ENCODE measurements around the gene PLEKHD1. TPM values are rescaled to one million over a fixed set of nuclear protein-coding genes. Genes with fewer than 3 reads are reported as not detected.
A peak's percentile ranks its signal among the peaks of the same experiment; 100 is the strongest.

Gene PLEKHD1
- total RNA-seq, 1 experiment from 2014 or later = not detected

DNA sequence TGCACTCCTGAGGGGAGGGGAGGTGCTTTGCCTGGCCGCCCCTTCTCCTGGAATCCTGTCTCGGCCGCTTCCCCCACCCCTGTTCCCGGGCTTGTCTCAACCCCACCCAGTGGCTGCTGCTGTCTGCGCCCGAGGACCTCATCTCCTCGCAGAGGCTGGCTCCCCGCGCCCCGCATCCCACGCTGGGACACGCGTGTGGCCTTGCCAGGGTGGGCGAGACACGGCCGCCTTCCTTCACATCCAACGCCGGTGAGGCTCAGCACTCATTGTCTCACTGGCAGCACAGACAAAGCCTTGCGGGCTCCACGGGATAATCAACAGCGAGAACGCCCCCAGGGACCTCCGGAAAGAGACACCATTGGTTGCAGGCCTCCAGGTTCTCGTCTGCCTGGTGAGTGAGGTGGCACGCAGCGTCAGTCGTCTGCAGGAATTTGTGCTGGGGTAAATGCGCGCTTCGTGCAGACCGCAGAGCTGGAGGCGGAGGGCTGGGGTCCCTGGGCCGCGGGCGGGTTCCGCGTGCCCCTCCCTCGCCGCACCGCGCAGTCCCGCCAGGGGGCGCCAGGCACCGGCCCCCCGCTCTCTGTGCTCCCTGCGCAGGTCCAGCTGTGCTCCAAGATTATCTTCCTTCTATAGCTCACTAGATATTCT lies 63.3 kb downstream of the PLEKHD1 start:
- no peak for DNase-seq (ENCODE audit: low read depth)

DNA sequence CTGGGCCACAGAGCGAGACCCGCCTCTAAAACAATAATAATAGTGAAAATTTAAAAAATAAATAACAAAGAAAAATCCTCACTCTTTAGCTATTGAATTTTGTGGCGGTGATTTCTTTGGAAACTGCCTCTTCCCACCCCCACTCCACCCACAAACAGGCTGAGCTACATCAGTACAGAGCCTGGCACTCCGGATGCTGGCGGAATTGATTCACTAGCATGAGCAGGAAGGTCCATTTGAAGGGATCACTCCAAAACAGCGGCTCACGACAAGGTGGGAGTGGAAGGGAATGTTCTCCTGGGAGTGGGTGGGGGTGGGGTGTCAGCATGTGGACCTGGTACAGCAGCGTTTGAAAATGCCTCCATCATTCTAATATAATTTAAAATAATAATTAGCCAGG lies 64.0 kb downstream of the PLEKHD1 start:
- DNase-seq (ENCODE audit: low read depth) = no peak

DNA sequence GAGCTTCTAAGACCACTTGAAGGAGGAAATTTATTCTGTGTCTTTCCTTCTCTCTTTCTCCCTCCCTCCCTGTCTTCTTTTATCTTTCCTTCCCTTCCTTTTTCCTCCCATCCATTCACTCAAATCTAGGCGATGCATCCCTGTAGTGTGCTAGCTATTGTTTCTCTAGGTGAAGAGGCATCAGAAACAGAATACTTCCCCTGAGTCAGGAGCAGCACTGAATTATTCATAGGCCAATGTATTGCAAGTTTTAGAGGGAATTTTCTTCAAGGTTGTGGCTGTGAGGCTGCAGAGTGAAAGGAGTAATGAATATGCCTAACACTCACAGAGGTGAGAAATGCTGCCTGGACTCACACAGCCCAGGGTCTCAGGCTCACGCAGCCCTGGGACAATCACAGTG lies 67.0 kb downstream of the PLEKHD1 start:
- DNase-seq (ENCODE audit: low read depth) = no peak

DNA sequence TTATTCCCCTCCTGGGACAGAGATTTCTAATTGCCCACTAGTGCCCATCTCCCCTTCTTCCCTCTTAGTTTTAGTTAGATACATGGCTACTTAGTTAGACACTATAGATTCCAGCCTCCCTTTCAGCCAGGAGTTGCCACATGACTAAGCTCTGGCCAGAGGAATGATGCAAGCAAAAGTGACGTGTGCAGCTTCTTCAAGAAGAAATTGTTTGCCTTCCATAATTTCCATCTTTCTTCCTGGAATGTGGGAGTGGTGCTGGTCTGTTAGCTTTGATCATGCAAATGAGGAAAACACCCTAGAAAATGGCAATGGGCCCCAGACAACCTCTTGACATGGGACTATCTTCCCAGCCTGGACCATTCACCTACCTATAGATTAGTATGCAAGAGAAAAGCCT lies 68.7 kb downstream of the PLEKHD1 start:
- peak; percentile 26 for DNase-seq (ENCODE audit: low read depth)

DNA sequence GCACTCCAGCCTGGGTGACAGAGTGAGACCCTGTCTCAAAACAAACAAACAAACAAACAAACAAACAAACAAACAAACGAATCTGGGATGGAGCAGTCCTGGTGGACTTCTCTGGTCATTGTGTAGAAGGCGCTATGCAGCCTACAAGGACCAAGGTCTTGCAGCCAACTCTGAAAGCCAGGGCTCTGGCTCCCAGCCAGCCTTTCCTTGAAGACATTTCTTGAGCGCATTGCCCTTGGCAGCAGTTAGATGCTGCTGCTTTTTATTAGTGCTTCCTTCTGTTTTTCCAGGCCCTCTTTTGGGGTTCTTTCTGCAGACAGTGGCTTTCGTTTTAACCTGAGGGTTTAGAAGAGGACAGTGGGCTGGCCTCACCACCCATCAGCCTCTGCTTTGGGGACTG lies 70.0 kb downstream of the PLEKHD1 start:
- no peak for DNase-seq (ENCODE audit: low read depth)

DNA sequence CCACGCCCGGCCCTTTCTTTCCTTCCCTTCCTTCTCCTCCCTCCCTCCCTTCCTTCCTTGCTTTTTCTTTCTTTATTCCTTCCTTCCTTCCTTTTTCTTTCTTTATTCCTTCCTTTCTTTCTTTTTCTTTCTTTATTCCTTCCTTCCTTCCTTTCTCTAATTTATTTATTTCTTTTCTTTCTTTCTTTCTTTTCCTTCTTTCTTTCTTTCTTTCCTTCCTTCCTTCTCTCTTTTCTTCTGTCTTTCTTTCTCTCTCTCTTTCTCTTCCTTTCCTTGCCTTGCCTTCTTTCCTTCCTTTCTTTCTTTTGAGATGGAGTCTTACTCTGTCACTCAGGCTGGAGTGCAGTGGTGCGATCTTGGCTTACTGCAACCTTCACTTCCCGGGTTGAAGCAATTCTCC lies 74.2 kb downstream of the PLEKHD1 start:
- DNase-seq (ENCODE audit: low read depth) = no peak

DNA sequence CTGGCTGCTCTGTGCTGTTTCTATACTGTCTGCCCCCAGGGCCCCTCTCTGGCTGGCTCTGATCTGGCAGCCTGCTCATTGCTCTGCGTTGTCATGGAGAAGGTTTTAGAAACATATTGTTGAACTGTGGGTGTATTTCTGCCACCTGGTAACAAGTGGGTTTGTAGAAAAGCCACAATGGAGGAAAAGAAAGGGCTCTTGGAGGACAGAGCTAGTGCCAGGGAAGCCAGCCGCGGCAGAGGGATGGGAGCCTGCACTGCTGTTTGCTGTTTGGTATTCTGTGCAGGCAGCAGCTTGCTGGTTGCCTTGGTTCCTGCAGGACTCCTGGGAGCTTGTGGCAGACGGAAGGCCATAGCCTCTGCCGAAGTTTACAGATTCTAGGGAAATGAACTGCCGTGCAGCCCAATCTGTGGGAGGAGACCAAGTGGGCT lies 75.1 kb downstream of the PLEKHD1 start:
- peak; percentile 26 for DNase-seq (ENCODE audit: low read depth)

DNA sequence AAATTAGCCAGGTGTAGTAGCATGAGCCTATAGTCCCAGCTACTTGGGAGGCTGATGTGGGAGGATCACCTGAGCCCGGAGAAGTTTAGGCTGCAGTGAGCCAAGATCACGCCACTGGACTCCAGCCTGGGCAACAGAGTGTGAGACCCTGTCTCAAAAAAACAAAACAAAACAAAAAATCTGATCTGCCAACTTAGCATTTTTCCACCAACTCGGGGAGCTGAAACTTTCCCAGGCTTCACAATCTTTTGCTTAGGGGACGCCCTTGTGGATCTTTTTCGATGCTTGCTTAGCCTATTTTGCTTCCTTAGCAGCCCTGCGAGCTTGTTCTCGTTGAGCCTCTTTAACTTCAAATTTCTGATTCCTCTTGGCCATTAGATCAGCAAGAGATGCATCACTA lies 76.3 kb downstream of the PLEKHD1 start:
- no peak for DNase-seq (ENCODE audit: low read depth)

DNA sequence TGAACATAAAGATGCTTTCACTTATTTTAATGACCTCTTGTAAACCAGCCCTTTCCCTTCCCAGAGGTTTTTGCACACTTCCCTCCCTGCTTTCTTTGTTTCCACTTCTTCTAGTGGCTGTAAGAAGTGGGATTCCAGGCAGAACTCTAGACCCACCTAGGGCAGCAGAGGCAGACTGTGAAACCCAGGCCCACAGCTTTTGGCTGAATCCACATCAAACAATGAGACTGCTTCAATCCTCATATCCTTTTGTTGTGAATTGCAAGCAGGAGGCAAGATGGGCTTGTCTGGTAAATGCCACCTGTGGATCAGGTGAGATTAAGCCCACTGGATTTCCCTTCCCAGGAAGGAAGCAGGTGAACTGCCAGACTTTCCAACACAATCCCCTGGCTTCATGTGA lies 77.4 kb downstream of the PLEKHD1 start:
- no peak for DNase-seq (ENCODE audit: low read depth)

DNA sequence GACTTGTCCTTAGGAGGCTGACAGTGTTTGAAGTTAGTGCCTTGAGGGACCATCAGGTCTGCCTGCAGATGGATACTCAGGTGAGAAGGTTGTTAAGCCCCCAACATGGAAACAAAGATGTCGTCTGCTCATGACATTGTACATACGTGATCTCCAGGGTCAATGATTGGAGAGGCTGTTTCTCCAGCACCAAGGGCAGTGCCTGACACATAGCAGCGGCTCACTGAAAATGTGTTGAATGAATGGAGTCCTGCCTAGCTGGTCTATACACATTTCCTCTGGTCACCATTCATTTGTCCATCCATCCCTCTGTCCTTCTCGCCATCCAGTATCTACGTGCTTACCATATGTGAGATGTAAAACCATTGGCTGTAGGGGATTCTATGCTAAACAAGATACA lies 83.0 kb downstream of the PLEKHD1 start:
- no peak for DNase-seq (ENCODE audit: low read depth)

DNA sequence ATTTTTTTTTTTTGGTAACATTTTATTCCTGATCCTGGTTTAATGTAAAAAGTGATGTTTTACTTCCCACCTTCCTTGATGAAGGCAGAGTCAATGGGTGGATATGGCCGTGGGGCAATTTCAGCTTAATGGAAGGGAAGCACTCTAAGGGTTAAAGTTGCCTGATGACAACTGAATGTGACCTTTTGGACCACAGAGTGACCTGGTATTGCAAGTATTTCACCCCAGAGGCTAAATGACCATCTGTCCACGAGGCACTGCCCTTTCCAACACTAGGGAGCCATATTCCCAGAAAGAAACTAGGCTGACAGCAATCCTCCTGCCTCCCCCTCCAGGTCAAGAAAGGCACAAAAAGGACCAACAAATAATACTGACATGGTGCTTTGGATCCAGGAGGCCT lies 85.3 kb downstream of the PLEKHD1 start:
- no peak for DNase-seq (ENCODE audit: low read depth)

DNA sequence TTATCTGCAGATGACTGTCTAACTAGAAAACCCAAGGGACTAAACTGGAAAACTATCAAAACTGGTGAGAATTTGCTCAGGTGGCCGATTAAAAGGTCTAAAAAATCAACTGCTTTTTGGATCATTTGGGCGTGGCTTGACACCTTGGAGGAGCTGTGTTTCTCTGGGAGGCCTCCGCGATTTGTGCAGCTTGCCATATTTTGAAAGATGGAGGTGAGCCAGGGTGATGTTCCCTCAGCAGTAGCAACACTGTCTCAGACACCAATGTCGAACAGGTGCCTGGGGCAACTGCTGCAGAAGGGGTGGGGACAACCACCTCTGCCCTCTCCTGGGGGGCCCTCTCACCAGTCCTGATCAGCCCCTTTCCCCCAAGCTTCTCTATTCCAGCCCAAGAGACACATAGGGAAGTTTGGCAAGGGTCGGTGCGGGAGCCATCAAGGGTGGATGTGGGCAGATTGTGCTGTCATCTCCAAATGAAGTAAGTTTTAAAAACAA lies 86.4 kb downstream of the PLEKHD1 start:
- no peak for DNase-seq (ENCODE audit: low read depth)

DNA sequence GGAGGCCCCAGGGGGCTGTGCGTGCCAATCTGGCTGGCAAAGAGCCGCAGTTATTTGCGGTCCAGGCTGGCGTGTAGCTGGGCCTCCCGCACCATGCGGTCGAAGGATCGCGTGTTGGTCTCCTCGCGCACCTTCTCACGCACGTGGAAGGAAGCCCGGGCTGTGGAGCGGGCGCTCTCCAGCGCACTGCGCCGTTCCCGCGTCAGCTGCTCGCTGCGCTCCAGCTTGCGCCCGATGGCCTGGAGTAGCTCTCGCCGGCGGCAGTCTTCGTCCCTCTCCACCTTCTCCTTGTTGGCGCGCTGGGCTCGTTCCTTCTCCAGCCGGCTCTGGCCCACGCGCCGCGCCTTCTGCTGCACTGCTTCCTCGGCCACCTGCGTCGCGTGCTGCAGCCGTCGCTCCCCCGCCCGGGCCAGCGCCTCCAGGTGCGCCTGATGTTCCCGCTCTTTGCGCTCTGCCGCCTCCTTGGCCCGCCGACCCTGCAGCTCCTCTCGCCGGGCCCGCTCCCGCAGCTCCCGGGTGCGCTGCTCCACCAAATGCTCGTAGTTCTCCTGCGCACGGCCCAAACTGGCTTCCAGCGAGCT lies 87.0 kb downstream of the PLEKHD1 start:
- DNase-seq (ENCODE audit: low read depth) = no peak

DNA sequence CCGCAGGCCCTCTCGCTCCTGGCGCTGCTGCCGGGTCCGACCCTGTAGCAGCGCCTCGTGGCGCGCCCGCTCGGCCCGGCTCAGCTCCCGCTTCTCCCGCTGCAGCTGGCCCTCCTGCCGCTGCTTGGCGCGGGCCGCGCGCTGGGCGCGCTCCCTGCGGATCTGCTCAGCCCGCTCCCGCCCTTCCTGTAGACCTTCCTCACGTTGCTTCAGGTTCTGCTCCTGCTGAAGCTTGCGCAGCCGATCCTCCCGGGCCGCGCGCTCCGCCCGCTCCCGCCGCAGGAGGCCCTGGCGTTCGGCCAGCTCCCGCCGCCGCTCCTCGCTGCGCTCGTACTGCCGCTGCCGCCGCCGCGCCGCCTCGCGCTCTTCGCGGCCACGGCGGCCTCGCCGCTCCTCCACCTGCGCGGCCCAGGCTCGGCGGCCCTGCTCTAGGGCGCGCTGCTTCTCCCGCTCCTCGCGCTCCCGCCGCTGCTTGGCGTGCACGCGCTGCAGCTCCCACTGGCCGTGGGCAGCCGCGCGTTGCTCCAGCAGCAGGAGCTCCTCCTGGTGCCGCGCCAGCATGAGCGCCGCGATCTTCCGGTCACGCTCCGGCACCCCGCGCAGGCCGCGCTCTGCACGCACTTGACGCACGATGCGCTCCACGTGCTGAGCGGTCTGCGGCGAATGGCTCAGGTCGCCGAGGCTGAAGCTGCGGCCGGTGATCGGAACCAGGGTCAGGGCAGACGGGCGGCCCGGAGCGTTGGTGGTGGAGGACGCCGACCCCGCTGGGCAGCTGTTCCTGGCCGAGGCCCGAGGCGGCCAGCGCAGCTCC lies 87.7 kb downstream of the PLEKHD1 start:
- peak; percentile 22 for DNase-seq (ENCODE audit: low read depth)

DNA sequence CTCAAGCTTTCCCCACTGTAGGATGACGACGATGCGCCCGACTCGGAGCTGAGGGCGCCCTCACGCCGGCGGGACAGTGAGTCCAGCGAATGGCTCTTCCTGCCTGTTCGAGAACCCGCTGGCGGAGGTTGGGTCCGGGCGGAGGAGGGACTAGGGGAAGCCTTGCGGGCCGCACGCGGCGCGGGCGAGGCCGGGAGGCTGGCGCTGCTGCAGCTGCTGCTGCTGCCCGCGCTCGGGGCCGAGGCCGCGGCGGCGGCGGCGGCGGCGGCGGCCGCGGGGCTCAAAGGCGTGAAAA lies 88.3 kb downstream of the PLEKHD1 start:
- DNase-seq (ENCODE audit: low read depth) = no peak

DNA sequence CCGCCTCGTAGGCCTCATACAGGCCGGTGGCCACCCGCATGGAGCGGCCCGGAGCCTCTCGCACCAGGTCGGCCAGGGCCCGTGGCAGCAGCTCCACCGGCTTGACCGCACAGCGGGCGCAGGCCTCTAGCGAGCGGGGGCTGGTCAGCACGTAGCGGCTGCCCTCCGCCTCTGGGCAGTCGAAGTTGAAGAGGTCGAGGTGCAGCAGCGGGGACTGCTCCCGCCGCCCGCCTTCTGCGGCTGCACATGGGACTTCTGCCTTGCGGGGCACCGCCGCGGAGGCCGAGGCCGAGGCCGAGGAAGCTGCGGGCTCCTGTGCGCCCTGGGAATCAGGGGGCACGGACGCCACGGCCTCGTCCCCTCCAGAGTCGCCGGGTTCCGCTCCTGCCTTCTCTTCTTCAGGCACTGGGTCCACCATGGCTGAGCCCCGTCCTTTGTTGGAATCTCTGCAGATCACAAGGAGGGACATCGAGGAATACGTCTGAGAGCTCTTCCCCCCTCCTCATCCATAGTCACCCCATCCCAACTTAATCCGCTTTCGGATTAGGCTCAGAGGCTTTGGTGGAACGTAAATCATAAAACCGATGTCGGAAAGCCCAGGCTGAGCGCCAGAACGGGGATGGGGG lies 88.8 kb downstream of the PLEKHD1 start:
- no peak for DNase-seq (ENCODE audit: low read depth)

DNA sequence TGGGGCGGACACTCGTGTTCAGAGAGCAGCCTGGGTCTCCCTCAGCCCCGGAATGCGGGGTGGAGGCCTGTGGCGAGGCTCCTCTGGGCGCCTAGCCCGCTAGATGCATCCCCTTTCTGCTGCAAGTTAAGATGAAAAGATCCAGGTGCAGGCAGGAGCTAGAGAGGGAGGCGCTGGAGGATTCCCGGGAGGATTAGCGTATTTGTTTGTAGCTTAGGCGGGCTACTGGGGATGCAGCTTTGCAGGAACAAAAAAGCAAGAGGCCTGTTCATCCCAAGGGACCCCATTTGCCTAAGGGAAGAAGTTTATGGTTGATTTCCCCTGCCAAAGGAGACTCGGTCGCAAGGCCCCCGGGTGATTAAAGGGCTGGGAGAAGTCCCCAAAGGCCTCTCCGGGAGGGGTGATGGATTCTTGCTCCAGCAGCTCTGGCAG lies 89.3 kb downstream of the PLEKHD1 start:
- no peak for DNase-seq (ENCODE audit: low read depth)

DNA sequence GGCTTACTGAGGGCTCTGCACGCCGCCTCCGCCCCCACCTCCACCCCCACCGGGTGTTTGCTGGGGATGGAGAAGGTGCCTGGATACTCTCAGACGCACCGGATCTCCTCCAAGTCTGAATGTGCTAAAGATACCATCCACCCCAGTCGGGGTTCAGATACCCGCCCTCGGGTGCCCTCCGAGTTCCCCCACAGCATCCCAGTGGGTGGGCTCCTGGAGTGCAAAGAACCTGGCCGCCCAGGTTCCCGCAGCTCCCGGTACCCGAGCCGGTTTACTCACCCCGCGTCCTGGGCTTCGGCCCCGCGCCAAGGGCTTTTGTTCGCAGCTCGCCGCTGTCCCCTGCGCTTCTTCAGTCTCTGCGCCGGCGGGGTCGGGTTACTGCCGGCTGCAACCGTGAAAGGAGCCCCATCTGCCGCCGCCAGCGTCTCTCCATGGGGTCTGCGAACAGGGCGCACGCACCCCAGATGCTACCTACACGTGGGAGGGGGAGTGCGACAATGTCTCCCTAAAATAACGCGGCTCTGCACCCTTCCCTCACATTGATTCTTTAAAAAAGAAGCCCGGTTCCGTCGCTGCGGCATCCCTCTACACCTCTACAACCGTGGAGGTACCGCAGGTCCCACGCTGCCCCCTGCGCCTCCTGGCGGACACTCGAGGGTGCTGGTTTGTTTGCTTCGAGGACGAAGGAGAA lies 89.9 kb downstream of the PLEKHD1 start, which contains the start of gene CCDC177:
Gene CCDC177 (minus strand): TSS at position 609 of the 691 bp plus-strand sequence. CDS start 1,249 bp downstream, outside the sequence.
- DNase-seq (ENCODE audit: low read depth) = no peak

DNA sequence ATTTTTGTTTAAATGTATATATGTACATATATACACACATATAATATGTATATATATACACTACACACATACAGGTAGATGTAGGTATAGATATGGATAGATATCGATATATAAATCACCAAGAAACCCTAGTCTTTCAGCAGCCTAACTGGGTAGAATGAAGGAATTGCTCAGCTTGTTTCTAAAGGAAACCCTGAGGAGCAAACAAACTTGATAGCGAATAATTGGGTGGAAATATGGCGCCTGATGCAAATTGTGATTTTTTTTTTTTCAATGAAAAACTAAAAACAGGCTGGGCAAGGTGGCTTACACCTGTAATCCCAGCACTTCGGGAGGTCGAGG lies 90.4 kb downstream of the PLEKHD1 start:
- no peak for DNase-seq (ENCODE audit: low read depth)

DNA sequence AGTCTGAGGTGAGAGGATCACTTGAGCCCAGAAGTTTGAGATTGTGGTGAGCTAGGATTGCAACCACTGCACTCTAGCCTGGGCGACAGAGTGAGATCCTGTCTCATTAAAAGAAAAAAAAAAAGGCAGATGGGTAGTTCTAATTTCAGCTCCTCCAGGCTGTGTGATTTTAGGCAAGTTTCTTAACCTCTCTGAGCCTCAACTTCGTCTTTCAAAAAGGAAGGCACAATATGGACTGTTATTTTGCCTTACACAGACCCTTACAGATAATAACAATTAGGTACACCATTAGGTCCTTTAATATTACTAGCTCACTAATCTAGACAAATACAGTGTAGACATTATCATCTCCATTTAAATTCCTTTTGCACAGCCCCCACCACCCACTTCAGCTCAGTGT lies 94.9 kb downstream of the PLEKHD1 start:
- DNase-seq (ENCODE audit: low read depth) = no peak

DNA sequence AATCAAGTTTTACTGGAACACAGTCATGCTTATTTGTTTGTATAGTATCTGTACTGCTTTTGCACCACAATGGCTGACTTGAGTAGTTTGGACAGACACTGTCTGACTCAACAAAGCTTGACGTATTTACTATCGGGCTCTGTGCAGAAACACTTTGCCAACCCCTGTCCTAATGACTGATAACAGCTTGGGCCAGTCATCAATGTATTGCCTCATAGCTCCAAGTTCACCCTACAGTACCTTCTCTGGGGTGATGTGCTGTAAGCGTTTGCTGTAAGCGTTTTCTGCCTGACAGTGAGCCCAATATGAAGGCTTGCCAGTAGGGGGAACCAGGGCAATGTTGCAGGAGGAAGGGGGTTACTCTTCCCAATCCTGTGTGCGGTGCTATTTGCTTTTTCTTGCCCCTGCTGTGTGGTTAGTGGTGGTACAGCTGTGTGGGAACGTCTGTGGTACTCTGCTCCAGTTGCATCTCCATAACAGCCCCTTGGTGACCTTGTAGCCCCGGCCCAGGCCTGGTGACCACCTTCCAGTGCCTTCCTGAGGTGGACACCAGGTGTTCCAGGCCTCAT lies 95.6 kb downstream of the PLEKHD1 start:
- DNase-seq (ENCODE audit: low read depth) = peak; percentile 31

Measured in RPMI7951 (cell line).